ENCODE data around the gene NCKAP5. TPM values are rescaled to one million over a fixed set of nuclear protein-coding genes. Genes with fewer than 3 reads are reported as not detected.
"Not testable (repeated sequence)": the region's sequence is repeated elsewhere in the genome, so short reads cannot be mapped to it uniquely, and the experiment has no call there.

NCKAP5 gene
- total RNA-seq, 6 donors from 2014 or later = 22.1 to 51.1 (median 41.4) TPM

DNA sequence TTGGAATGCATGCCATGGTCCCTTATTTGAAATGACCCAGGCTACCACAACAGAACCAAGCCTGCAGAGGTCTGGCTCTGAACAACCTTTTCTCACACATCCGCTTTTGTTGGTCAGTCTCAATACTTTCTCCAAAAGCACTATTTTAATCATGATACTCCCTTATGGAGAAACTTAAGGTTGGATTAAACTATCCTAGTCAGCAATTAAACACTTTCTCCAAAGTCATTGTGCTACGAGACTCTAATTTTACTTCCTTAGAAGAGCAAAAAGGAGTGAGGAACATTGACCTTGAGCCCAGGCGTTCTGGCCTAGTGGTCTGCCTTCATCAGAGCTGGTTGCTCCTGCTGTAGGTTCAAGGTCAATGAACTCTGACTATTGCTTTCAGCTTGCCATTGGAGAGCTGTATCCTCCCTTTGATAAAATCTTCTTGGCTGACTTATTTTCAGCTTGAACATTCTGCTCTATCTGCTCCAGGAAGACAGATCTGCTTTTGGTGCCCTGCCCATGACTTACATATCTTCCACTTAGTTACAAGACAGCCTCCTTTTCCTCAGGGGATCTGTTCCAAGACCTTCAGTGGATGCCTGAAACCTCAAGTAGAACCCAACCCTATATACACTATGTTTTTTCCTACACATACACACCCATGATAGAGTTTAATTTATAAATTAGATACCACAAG lies 91.2 kb downstream of the NCKAP5 start:
- DNase-seq (no peak), ATAC-seq (ENCODE audit: low FRiP score in 2 of 2) (no peak)
- Histone ChIP-seq H3K9me3 (no peaks in the 10 kb centered on the region), H3K27me3 (no peaks in the 10 kb centered on the region), H3K36me3 (no peaks in the 10 kb centered on the region), H3K27ac (no peak overlapping the region), H3K4me1 (no peaks in the 10 kb centered on the region), H3K4me3 (no peak overlapping the region)
- TF ChIP-seq EP300 (IDR thresholded peaks at IDR 0.05) (no peak), POLR2AphosphoS5 (IDR thresholded peaks at IDR 0.05) (no peak), POLR2A (IDR thresholded peaks at IDR 0.05) (no peak)
- TF ChIP-seq, protein P1, sequence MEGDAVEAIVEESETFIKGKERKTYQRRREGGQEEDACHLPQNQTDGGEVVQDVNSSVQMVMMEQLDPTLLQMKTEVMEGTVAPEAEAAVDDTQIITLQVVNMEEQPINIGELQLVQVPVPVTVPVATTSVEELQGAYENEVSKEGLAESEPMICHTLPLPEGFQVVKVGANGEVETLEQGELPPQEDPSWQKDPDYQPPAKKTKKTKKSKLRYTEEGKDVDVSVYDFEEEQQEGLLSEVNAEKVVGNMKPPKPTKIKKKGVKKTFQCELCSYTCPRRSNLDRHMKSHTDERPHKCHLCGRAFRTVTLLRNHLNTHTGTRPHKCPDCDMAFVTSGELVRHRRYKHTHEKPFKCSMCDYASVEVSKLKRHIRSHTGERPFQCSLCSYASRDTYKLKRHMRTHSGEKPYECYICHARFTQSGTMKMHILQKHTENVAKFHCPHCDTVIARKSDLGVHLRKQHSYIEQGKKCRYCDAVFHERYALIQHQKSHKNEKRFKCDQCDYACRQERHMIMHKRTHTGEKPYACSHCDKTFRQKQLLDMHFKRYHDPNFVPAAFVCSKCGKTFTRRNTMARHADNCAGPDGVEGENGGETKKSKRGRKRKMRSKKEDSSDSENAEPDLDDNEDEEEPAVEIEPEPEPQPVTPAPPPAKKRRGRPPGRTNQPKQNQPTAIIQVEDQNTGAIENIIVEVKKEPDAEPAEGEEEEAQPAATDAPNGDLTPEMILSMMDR (IDR thresholded peaks at IDR 0.05) = no peak
- 76 to 77% methylated on average over 3 of the region's 3 CpGs for WGBS, 2 donors

DNA sequence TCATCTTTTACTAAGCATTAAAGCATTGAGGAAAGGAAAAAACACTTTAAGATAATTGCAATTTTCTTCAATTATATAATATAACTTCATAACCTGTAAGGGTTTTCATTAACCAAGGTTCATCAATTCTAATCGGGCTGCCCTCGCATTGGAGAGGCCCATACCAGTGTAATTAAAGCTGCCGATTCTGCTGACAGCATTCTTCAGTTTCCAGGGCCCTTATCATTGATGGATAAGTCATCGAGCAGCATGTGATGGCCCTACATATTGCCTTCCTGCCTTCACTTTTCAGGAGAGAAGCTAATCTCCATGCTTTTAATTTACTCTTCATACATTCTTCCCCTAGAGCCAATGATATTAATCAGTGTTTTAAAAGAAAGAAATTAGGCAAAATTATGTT lies 92.0 kb downstream of the NCKAP5 start:
- H3K9me3 ChIP-seq = no peaks in the 10 kb centered on the region
- no peak for DNase-seq
- no peak overlapping the region for H3K27ac ChIP-seq
- no peak for ATAC-seq (ENCODE audit: low FRiP score in 2 of 2)
- H3K4me3 ChIP-seq = no peak overlapping the region
- no peaks in the 10 kb centered on the region for H3K4me1 ChIP-seq
- 73 to 79% methylated on average over 4 of the region's 4 CpGs for WGBS, 2 donors
- H3K27me3 ChIP-seq = no peaks in the 10 kb centered on the region
- H3K36me3 ChIP-seq = no peaks in the 10 kb centered on the region
- no peak for TF ChIP-seq POLR2A (IDR thresholded peaks at IDR 0.05)
- no peak for TF ChIP-seq EP300 (IDR thresholded peaks at IDR 0.05)
- TF ChIP-seq POLR2AphosphoS5 (IDR thresholded peaks at IDR 0.05) = no peak
- TF ChIP-seq, protein P1 (IDR thresholded peaks at IDR 0.05) = no peak

DNA sequence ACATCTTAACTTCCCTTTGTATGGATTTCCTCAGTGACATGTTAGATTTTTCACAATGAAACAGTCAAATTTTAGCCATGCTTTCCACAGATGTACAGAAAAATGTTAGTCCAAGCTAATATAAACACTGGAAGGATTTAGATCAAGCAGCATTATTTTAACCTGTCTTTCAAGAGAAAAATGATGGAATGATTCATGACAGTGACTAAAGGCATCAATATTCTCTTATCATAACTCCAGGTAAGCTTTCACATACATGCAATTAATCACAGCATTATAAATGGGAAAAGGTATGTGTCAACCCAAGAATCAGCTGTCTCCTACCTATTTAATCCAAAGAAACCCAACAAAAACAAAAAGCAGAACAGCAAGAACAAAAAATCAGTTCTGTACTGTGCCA lies 92.7 kb downstream of the NCKAP5 start:
- H3K4me1 ChIP-seq = no peaks in the 10 kb centered on the region

DNA sequence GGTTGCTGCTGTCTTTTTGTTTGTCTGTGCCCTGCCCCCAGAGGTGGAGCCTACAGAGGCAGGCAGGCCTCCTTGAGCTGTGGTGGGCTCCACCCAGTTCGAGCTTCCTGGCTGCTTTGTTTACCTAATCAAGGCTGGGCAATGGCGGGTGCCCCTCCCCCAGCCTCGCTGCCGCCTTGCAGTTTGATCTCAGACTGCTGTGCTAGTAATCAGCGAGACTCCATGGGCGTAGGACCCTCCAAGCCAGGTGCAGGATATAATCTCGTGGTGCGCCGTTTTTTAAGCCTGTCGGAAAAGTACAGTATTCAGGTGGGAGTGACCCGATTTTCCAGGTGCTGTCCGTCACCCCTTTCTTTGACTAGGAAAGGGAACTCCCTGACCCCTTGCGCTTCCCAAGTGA lies 97.8 kb downstream of the NCKAP5 start:
- not testable (repeated sequence) for H3K36me3 ChIP-seq; H3K27me3 ChIP-seq; DNase-seq; H3K27ac ChIP-seq; H3K9me3 ChIP-seq; H3K4me3 ChIP-seq; ATAC-seq (ENCODE audit: low FRiP score in 2 of 2); H3K4me1 ChIP-seq
- 81 to 91% methylated on average over 11 to 12 of the region's 13 CpGs for WGBS, 2 donors

More for the DNA sequence above, 92.7 kb downstream of the NCKAP5 start:
- Histone ChIP-seq H3K36me3 (no peaks in the 10 kb centered on the region), H3K9me3 (no peaks in the 10 kb centered on the region), H3K27ac (no peak overlapping the region), H3K27me3 (no peaks in the 10 kb centered on the region), H3K4me3 (no peak overlapping the region)
- DNase-seq = no peak
- no peak for TF ChIP-seq POLR2AphosphoS5 (IDR thresholded peaks at IDR 0.05)
- ATAC-seq (ENCODE audit: low FRiP score in 2 of 2) = no peak

DNA sequence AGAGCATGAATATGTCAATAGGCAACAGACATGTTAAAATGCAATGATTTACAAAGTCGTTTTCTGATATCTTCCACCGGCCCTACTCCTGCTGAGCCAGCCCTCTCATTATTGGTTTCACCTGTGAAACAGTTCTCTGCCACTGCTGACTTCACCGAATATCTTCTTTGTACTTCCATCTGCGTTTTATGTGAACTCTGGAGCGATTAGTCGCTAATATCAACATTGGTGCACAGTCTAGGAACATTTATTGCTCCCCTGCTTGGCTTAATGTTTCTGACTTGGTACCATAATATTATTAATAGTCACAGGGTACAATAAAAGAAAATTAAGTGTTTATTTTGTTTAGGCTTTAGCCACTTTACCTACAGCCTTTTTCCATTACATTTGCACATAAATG lies 105.5 kb downstream of the NCKAP5 start:
- H3K27ac ChIP-seq = no peak overlapping the region
- ATAC-seq (ENCODE audit: low FRiP score in 2 of 2) (no peak), DNase-seq (no peak)
- no peak for TF ChIP-seq EP300 (IDR thresholded peaks at IDR 0.05)
- TF ChIP-seq, protein P1 (IDR thresholded peaks at IDR 0.05) = no peak
- no peak for TF ChIP-seq POLR2A (IDR thresholded peaks at IDR 0.05)
- TF ChIP-seq POLR2AphosphoS5 (IDR thresholded peaks at IDR 0.05) = no peak
- no peaks in the 10 kb centered on the region for H3K36me3 ChIP-seq
- H3K4me1 ChIP-seq = no peaks in the 10 kb centered on the region
- no peak overlapping the region for H3K4me3 ChIP-seq
- 87 to 88% methylated on average over 6 of the region's 6 CpGs for WGBS, 2 donors
- H3K27me3 ChIP-seq = no peaks in the 10 kb centered on the region
- no peaks in the 10 kb centered on the region for H3K9me3 ChIP-seq

DNA sequence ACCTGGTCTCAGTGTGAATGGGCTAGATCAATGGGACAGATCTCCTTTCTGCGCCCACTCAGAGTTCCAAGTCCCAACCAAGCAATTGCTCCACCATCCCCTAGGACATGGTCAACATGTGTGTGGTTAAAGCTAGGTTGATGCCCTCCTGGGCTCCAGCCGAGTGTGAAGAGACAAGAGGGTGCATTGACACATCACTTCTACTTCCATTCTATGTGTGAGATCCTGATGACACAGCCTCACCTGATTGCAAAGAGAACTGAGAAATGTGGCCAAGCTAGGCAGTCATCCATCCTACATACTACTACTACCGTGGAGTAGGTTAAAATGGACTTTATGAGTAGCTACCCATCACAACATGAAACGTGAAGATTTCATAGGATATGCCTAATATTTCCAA lies 106.8 kb downstream of the NCKAP5 start:
- H3K9me3 ChIP-seq = no peaks in the 10 kb centered on the region
- no peak overlapping the region for H3K4me3 ChIP-seq
- H3K36me3 ChIP-seq = no peaks in the 10 kb centered on the region
- no peak overlapping the region for H3K27ac ChIP-seq
- no peaks in the 10 kb centered on the region for H3K27me3 ChIP-seq
- no peaks in the 10 kb centered on the region for H3K4me1 ChIP-seq
- TF ChIP-seq, protein P1 (IDR thresholded peaks at IDR 0.05) = no peak
- no peak for TF ChIP-seq POLR2A (IDR thresholded peaks at IDR 0.05)
- 88 to 96% methylated on average over 3 to 4 of the region's 4 CpGs for WGBS, 2 donors
- no peak for DNase-seq
- ATAC-seq (ENCODE audit: low FRiP score in 2 of 2) = no peak

Measured in upper lobe of left lung (tissue), 6 donors.